Upper lobe of left lung (tissue), 4 donors: ENCODE measurements around the gene MGMT.

Source experiments
- CTCF ChIP-seq, 6 experiments: fragments of 450-650 bp in 4 of 6; fragments of 200-600 bp in 2 of 6; sonication (generic) in 2 of 6; IDR thresholded peaks; one replicate each; pipeline ENCODE4 v1.5.1; 2016 to 2019; ENCODE audit warnings: antibody characterized with exemption in 6 of 6
- POLR2A ChIP-seq, 4 donors: fragments of 450-650 bp; IDR thresholded peaks; one replicate each; pipeline ENCODE4 v1.5.1; 2016 to 2017; ENCODE audit warnings: antibody characterized with exemption in 4 of 4, mild to moderate bottlenecking in 2 of 4
- POLR2AphosphoS5 ChIP-seq, 2 donors: sonication (generic); formaldehyde crosslinking; IDR thresholded peaks; one replicate each; pipeline ENCODE4 v1.5.1; 2017; ENCODE audit warnings: antibody characterized with exemption in 2 of 2

DNA sequence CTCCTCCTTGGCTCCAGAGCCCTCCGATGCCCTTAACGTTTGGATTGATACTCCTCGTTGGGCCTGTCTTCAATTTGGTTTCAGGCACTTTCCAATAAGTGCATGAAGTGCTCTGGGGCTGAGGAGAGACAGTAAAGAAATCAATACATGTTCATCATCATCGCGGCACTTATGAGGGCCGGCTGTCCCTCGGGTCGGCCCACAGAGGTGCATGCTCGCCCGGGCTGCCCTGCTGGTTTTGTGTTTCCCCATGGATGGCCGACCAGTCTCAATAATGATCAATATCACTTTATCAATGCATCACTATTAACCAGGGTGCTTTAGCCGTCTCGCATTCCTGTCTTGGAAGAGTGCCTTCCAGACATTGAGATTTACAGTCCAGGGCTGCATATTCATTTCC lies 342.8 kb downstream of the MGMT start:
- no peak for TF ChIP-seq CTCF (IDR thresholded peaks at IDR 0.05)
- TF ChIP-seq POLR2AphosphoS5 (IDR thresholded peaks at IDR 0.05): no peak
- TF ChIP-seq POLR2A (IDR thresholded peaks at IDR 0.05): no peak
